Kidney (tissue), 14 donors: ENCODE data around the gene UBE4B. TPM values are rescaled to one million over a fixed set of nuclear protein-coding genes. Genes with fewer than 3 reads are reported as not detected.

Experiments
- DNase-seq, 5 donors: peaks; one replicate each; pipeline ENCODE4 v3.0.0-alpha.2; 2013 to 2020
- FAIRE-seq: peaks from 2 replicates; lab custom pipeline; 2012; peaks lifted over from hg19 to GRCh38; lab: Jason Lieb, UNC
- H3K27ac ChIP-seq, 2 donors: one replicate each; pipeline ENCODE4 v1.7.0; 2013; ENCODE audit warnings: low read depth in 2 of 2, low read length in 2 of 2, inconsistent platforms in 1 of 2
- H3K27me3 ChIP-seq: one replicate; pipeline ENCODE4 v1.7.1; 2013; ENCODE audit warnings: low read length, inconsistent platforms; ENCODE audit not compliant: control insufficient read depth, insufficient read depth
- H3K36me3 ChIP-seq, 3 donors: one replicate each; pipeline versions ENCODE4 v1.7.0 to v1.7.1; 2013; ENCODE audit warnings: low read length in 3 of 3, control low read depth in 1 of 3, inconsistent platforms in 1 of 3; ENCODE audit not compliant: insufficient read depth in 3 of 3, control insufficient read depth in 2 of 3
- H3K4me1 ChIP-seq, 3 donors: one replicate each; pipeline versions ENCODE4 v1.7.0 to v1.7.1; 2013; ENCODE audit warnings: low read length in 3 of 3, inconsistent platforms in 1 of 3, low read depth in 1 of 3; ENCODE audit not compliant: control insufficient read depth in 2 of 3, insufficient read depth in 2 of 3
- H3K4me3 ChIP-seq, 3 donors: one replicate each; pipeline versions ENCODE4 v1.7.0 to v1.8.1; 2013; ENCODE audit warnings: low read length in 3 of 3, control low read depth in 1 of 3, inconsistent platforms in 1 of 3
- H3K9ac ChIP-seq, 3 donors: one replicate each; pipeline versions ENCODE4 v1.7.0 to v1.7.1; 2013; ENCODE audit warnings: low read length in 3 of 3, control low read depth in 1 of 3, inconsistent platforms in 1 of 3
- H3K9me3 ChIP-seq, 3 donors: one replicate each; pipeline versions ENCODE4 v1.7.0 to v1.7.1; 2013; ENCODE audit warnings: low read length in 3 of 3, control low read depth in 1 of 3, inconsistent platforms in 1 of 3; ENCODE audit not compliant: control insufficient read depth in 2 of 3, insufficient read depth in 1 of 3
- intact Hi-C: fragments of 100-400 bp; cut with DNase I; formaldehyde crosslinking; loops from one replicate; pipeline ENCODE4 v1.11.1; 2022
- polyA plus RNA-seq: library from polyadenylated mRNA; stranded (reverse); fragments of 350-450 nt; fragmentation: Illumina TruSeq; extraction: RNeasy Lipid Tissue Mini Kit (QIAGEN cat#74804); gene quantifications from one replicate; pipeline ENCODE4 v1.2.3, GENCODE V29; 2014; ENCODE audit warnings: low read depth, low replicate concordance; ENCODE audit not compliant: insufficient read depth
- total RNA-seq: library from RNA; stranded (reverse); fragmentation: NEBNext Ultra II Directional; extraction: Animal tissue kit (Norgen Biotek cat#: 25700); gene quantifications from one replicate; pipeline ENCODE4 v1.2.1, GENCODE V29; 2021
- TF ChIP-seq, protein P1 (sequence below): IDR thresholded peaks from 3 replicates; pipeline ENCODE4 v1.5.1; 2012; ENCODE audit warnings: mild to moderate bottlenecking, moderate library complexity, borderline replicate concordance; ENCODE audit not compliant: insufficient read depth; ENCODE audit errors: extremely low read depth
- donor health status: control.
- donor health status: control.
- donor health status: control.
- donor health status: control.
- donor health status: control.
- donor health status: DM: yes; HTN: yes; CAD: no.
- donor health status: Normal renal cell carcinoma (clear cell type).

The UBE4B gene
- total and polyA plus RNA-seq, 2 donors from 2014 or later, result 13.3 to 33.5 TPM

DNA sequence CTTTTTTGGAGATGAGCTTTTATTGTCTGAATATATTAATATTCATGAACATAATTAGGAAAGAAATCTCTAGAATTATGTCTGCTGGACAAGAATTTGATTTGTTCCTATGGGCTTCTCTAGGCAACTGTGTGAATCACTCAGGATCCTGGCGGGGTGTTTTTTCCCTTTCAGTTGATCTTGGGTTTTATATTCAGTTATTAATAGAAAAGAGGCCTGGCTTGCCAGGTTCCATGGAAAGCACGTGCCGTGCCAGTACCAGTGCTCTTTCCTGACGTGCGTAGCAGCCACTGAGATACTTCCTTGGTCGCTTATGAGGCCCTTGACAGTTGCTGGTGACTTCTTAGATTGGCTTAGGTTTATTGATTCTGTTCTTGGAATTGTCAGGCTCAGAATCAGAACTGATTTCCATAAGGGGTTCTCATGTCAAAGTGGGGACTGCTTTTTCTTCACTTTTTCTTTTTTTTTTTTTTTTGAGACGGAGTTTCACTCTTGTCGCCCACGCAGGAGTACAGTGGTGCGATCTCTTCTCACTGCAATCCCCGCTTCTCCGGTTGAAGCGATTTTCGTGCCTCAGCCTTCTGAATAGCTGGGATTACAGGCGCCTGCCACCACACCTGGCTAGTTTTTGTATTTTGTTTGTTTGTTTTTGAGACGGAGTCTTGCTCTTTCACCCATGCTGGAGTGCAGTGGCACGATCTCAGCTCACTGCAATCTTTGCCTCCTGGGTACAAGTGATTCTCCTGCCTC lies 129.0 kb downstream of the UBE4B start:
- FAIRE-seq (no peak), DNase-seq (no peak)
- H3K4me3 ChIP-seq, result no peak overlapping the region
- no peak overlapping the region for H3K27ac ChIP-seq
- no peaks in the 10 kb centered on the region for H3K4me1 ChIP-seq
- H3K27me3 ChIP-seq, result no peaks in the 10 kb centered on the region
- H3K9me3 ChIP-seq, result no peaks in the 10 kb centered on the region
- TF ChIP-seq, protein P1, sequence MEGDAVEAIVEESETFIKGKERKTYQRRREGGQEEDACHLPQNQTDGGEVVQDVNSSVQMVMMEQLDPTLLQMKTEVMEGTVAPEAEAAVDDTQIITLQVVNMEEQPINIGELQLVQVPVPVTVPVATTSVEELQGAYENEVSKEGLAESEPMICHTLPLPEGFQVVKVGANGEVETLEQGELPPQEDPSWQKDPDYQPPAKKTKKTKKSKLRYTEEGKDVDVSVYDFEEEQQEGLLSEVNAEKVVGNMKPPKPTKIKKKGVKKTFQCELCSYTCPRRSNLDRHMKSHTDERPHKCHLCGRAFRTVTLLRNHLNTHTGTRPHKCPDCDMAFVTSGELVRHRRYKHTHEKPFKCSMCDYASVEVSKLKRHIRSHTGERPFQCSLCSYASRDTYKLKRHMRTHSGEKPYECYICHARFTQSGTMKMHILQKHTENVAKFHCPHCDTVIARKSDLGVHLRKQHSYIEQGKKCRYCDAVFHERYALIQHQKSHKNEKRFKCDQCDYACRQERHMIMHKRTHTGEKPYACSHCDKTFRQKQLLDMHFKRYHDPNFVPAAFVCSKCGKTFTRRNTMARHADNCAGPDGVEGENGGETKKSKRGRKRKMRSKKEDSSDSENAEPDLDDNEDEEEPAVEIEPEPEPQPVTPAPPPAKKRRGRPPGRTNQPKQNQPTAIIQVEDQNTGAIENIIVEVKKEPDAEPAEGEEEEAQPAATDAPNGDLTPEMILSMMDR, result no peak
- H3K36me3 ChIP-seq, result peaks cover 0 to 28% (median 28%) of the 10 kb centered on the region in 3 donors
- no peak overlapping the region for H3K9ac ChIP-seq
- intact Hi-C loops, result no loop called here

DNA sequence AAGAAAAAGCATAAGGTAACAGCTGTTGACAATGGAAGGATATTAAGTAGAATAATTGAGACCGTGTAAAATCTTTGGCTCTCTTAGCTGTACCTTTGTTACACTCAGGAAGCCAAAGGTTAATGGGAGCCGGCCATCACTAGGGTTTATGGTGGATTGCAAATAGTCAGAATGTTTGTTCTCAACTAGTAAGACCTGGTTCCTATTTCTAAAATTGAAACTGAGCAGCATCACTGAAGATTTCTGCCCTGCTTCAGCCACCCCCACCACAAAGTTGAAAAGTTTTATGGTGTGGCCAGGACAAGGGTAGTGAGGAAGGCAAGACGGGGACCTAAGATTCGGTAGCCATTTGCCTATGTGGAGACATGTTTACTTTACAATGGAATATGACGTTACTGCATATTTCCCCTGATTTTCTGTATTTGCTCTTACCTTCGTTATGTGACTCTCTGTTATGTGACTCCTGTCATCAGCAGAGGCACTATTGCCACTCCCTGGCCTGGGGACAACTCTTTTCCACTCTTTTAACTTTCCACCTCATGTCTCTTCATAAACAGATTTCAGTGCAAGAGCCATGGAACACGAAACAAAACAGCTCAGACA lies 136.3 kb downstream of the UBE4B start:
- FAIRE-seq, result no peak
- no peak for DNase-seq
- TF ChIP-seq, protein P1, result no peak
- Histone ChIP-seq H3K9me3 (no peaks in the 10 kb centered on the region), H3K9ac (no peak overlapping the region), H3K27ac (no peak overlapping the region), H3K4me3 (no peak overlapping the region), H3K4me1 (no peaks in the 10 kb centered on the region), H3K27me3 (no peaks in the 10 kb centered on the region), H3K36me3 (peaks cover 6 to 51% (median 36%) of the 10 kb centered on the region in 3 donors)
- intact Hi-C loops, result no loop called here

DNA sequence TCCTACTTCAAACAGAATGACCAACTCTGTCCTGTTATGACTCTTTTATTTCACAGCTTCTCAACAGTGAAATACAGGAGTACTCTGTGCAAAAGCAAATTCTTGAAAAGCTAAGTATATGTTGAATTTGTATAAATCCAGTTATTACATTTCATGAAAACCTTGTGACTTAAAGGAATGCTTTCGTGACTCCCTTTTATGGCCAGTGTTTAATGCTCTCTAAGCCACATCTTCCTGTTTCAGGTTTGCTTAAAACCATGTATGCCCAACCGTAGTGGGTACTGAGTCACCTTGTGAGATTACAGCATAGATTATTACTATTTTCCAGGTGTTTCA lies 137.4 kb downstream of the UBE4B start:
- no peak for FAIRE-seq
- Histone ChIP-seq H3K36me3 (peaks cover 6 to 43% (median 31%) of the 10 kb centered on the region in 3 donors), H3K27ac (no peak overlapping the region), H3K9me3 (no peaks in the 10 kb centered on the region), H3K4me1 (no peaks in the 10 kb centered on the region), H3K27me3 (no peaks in the 10 kb centered on the region), H3K4me3 (no peak overlapping the region), H3K9ac (no peak overlapping the region)
- TF ChIP-seq, protein P1, result no peak
- DNase-seq, result no peak
- intact Hi-C loops, result no loop called here
